BJ (cell line): ENCODE measurements around the gene LENG9. TPM values are rescaled to one million over a fixed set of nuclear protein-coding genes. Genes with fewer than 3 reads are reported as not detected.

ENCODE experiments used
- CTCF ChIA-PET: fragments of 350-600 bp; formaldehyde crosslinking; extraction: SDS; loops from one replicate; lab custom pipeline; 2021; ENCODE audit warnings: antibody characterized with exemption, inconsistent platforms; lab: Yijun Ruan, JAX
- POLR2A ChIA-PET: fragments of 300-600 bp; sonication (Branson Sonifier 250); formaldehyde crosslinking; extraction: SDS; loops from one replicate; lab custom pipeline; 2021; ENCODE audit warnings: antibody characterized with exemption; lab: Charles Lee
- DNase-seq: peaks from one replicate; pipeline ENCODE4 v3.0.0-alpha.2; 2011; ENCODE audit warnings: low read depth
- H3K27me3 ChIP-seq: 2 replicates; pipeline ENCODE4 v1.6.0; 2011; ENCODE audit warnings: low read length; ENCODE audit not compliant: control insufficient read depth, insufficient read depth
- H3K36me3 ChIP-seq: 2 replicates; pipeline ENCODE4 v1.5.1; 2011; ENCODE audit warnings: low read length; ENCODE audit not compliant: control insufficient read depth, insufficient read depth
- H3K4me3 ChIP-seq: 2 replicates; pipeline ENCODE4 v1.5.1; 2011; ENCODE audit warnings: low read depth, mild to moderate bottlenecking, control low read depth, low read length
- polyA plus RNA-seq: library from polyadenylated mRNA; depleted of rRNA; stranded (reverse); fragments of >200 nt; gene quantifications from 2 replicates; pipeline ENCODE4 v1.2.3, GENCODE V29; 2011; rRNA removed
- small RNA-seq: library from RNA; depleted of rRNA; stranded (forward); fragments of <200 nt; gene quantifications from one replicate; pipeline ENCODE3, GENCODE V24; 2012; ENCODE audit warnings: low replicate concordance, low read depth; ENCODE audit not compliant: insufficient read length
- TF ChIP-seq, protein P1 (sequence below): IDR thresholded peaks from 2 replicates; pipeline ENCODE4 v1.5.1; 2011; ENCODE audit warnings: low read depth, mild to moderate bottlenecking, control low read depth, inconsistent platforms, low read length, moderate library complexity; ENCODE audit not compliant: insufficient read depth

Gene LENG9
- polyA plus RNA-seq, 1 experiment: 2.0 TPM

DNA sequence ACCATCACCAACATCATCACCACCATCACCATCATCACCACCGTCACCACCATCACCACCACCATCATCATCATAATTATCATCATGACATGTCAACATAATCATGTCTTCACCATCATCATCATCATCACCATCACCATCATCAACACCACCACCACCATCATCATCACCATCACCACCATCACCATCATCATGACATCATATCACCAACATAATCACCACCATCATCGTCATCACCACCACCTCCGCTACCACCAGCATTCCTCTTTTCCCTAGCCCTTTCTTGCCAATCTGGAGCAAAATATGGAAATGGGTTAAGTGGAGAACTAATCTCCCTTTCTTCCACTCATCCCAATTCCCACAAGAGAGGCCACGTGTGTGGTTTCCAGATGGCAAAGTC lies 49.4 kb downstream of the LENG9 start:
- ChIA-PET CTCF (no interaction called here), POLR2A (no interaction called here)
- no peak for DNase-seq
- Histone ChIP-seq H3K27me3 (peaks cover 6% of the 10 kb centered on the region), H3K36me3 (no peaks in the 10 kb centered on the region), H3K4me3 (no peak overlapping the region)
- TF ChIP-seq, protein P1, sequence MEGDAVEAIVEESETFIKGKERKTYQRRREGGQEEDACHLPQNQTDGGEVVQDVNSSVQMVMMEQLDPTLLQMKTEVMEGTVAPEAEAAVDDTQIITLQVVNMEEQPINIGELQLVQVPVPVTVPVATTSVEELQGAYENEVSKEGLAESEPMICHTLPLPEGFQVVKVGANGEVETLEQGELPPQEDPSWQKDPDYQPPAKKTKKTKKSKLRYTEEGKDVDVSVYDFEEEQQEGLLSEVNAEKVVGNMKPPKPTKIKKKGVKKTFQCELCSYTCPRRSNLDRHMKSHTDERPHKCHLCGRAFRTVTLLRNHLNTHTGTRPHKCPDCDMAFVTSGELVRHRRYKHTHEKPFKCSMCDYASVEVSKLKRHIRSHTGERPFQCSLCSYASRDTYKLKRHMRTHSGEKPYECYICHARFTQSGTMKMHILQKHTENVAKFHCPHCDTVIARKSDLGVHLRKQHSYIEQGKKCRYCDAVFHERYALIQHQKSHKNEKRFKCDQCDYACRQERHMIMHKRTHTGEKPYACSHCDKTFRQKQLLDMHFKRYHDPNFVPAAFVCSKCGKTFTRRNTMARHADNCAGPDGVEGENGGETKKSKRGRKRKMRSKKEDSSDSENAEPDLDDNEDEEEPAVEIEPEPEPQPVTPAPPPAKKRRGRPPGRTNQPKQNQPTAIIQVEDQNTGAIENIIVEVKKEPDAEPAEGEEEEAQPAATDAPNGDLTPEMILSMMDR: no peak

DNA sequence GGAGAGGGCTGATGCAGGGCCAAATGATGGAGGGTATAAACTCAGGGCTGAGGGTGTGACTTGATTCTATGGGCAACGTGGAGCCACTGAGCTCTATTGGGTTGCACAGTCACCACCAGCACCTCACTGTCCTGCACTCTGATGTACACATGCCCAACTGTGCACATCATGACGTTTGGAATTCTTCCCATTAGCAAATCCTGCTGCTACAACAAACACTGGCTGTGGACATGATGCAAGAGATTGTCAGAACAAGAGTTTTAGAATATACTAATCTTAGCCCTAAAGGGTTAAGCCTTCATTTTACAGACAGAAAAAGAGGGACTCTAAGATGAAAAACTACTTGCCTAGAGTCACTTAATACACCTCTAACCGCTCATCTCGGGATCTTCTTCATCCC lies 50.7 kb downstream of the LENG9 start:
- DNase-seq: no peak
- H3K4me3 ChIP-seq: no peak overlapping the region
- H3K27me3 ChIP-seq: peaks cover 5% of the 10 kb centered on the region
- TF ChIP-seq, protein P1: no peak
- ChIA-PET POLR2A (no interaction called here), CTCF (no interaction called here)
- no peaks in the 10 kb centered on the region for H3K36me3 ChIP-seq

Small RNA genes lying within 50 kb of the gene (small RNA-seq; reads per million reads assigned to genes)
- gene AC245884.3: not detected

Other genes with a start within 250 kb of the LENG9 start
- gene LILRB3, start 240.8 kb downstream of the LENG9 start, polyA plus RNA-seq: not detected in 2 replicates
- not detected in 2 replicates for gene LILRA6, start 221.0 kb downstream of the LENG9 start, polyA plus RNA-seq
- not detected in 2 replicates for gene LILRB5, start 206.5 kb downstream of the LENG9 start, polyA plus RNA-seq
- not detected in 2 replicates for gene LILRB2, start 182.7 kb downstream of the LENG9 start, polyA plus RNA-seq
- gene LILRA5, start 150.6 kb downstream of the LENG9 start, polyA plus RNA-seq: not detected in 2 replicates
- not detected in 2 replicates for gene LILRA4, start 124.6 kb downstream of the LENG9 start, polyA plus RNA-seq
- gene LAIR1, start 98.8 kb downstream of the LENG9 start, polyA plus RNA-seq: not detected in 2 replicates
- gene TTYH1, start 48.3 kb downstream of the LENG9 start, polyA plus RNA-seq: not detected in 2 replicates
- gene LENG8, start 14.6 kb downstream of the LENG9 start, polyA plus RNA-seq: 23.5 and 39.5 TPM in 2 replicates
- gene CDC42EP5, start 9.5 kb upstream of the LENG9 start, polyA plus RNA-seq: 22.5 and 24.7 TPM in 2 replicates
- gene LAIR2, start 39.1 kb upstream of the LENG9 start, polyA plus RNA-seq: not detected in 2 replicates
- gene LILRA2, start 110.0 kb upstream of the LENG9 start, polyA plus RNA-seq: not detected in 2 replicates
- gene LILRA1, start 129.9 kb upstream of the LENG9 start, polyA plus RNA-seq: not detected in 2 replicates
- not detected in 2 replicates for gene LILRB1, start 166.7 kb upstream of the LENG9 start, polyA plus RNA-seq
- not detected in 2 replicates for gene LILRB4, start 199.2 kb upstream of the LENG9 start, polyA plus RNA-seq